ENCODE results near the gene SPOCK1. TPM values are rescaled to one million over a fixed set of nuclear protein-coding genes. Genes with fewer than 3 reads are reported as not detected.
"Not testable (repeated sequence)": the region's sequence is repeated elsewhere in the genome, so short reads cannot be mapped to it uniquely, and the experiment has no call there.

Gene SPOCK1
- total RNA-seq, 4 donors from 2014 or later = 46.5 to 52.7 (median 51.4) TPM

- 60 to 78% methylated on average over 1 of the region's 1 CpG for WGBS, 2 donors (ENCODE audit: low coverage in 1 of 2)
- no peak for ATAC-seq
- no peak overlapping the region for H3K27ac ChIP-seq
Measured at GRCh38 chr5:137393196-137393993, 105.7 kb downstream of the SPOCK1 start.

GRCh38 chr5:137392261-137392660 is 106.9 kb downstream of the SPOCK1 start:
- no peak overlapping the region for H3K4me3 ChIP-seq
- peaks cover 1% of the 10 kb centered on the region for H3K27me3 ChIP-seq
- no peaks in the 10 kb centered on the region for H3K36me3 ChIP-seq
- 91 to 95% methylated on average over 4 of the region's 4 CpGs for WGBS, 2 donors (ENCODE audit: low coverage in 1 of 2)
- H3K4me1 ChIP-seq = no peaks in the 10 kb centered on the region
- H3K9me3 ChIP-seq = no peaks in the 10 kb centered on the region
- H3K27ac ChIP-seq = no peak overlapping the region
- no peak for ATAC-seq
- TF ChIP-seq EP300 (IDR thresholded peaks at IDR 0.05) (no peak), POLR2A (IDR thresholded peaks at IDR 0.05) (no peak), POLR2AphosphoS5 (IDR thresholded peaks at IDR 0.05) (no peak), CTCF (IDR thresholded peaks at IDR 0.05) (no peak)

More at GRCh38 chr5:137393196-137393993, 105.7 kb downstream of the SPOCK1 start:
- no peaks in the 10 kb centered on the region for H3K36me3 ChIP-seq
- H3K4me1 ChIP-seq = no peaks in the 10 kb centered on the region
- H3K27me3 ChIP-seq = peaks cover 3% of the 10 kb centered on the region
- H3K4me3 ChIP-seq = no peak overlapping the region
- no peaks in the 10 kb centered on the region for H3K9me3 ChIP-seq
- TF ChIP-seq CTCF (IDR thresholded peaks at IDR 0.05) (no peak), POLR2A (IDR thresholded peaks at IDR 0.05) (no peak), POLR2AphosphoS5 (IDR thresholded peaks at IDR 0.05) (no peak), EP300 (IDR thresholded peaks at IDR 0.05) (no peak)

- not testable (repeated sequence) for H3K27ac ChIP-seq, ATAC-seq, H3K4me1 ChIP-seq, H3K27me3 ChIP-seq, H3K4me3 ChIP-seq, H3K36me3 ChIP-seq, H3K9me3 ChIP-seq
- 85 to 96% methylated on average over 5 to 7 of the region's 7 CpGs for WGBS, 2 donors (ENCODE audit: low coverage in 1 of 2)
Measured at GRCh38 chr5:137391044-137391443, 108.1 kb downstream of the SPOCK1 start.

- ATAC-seq = peak; percentile 70
- H3K36me3 ChIP-seq = no peaks in the 10 kb centered on the region
- no peaks in the 10 kb centered on the region for H3K4me1 ChIP-seq
- no peak overlapping the region for H3K27ac ChIP-seq
- H3K4me3 ChIP-seq = no peak overlapping the region
- H3K27me3 ChIP-seq = no peaks in the 10 kb centered on the region
- TF ChIP-seq POLR2AphosphoS5 (IDR thresholded peaks at IDR 0.05) (peak; percentile 25), POLR2A (IDR thresholded peaks at IDR 0.05) (no peak)
- WGBS, 2 donors (ENCODE audit: low coverage in 1 of 2) = no CpG with 5 or more reads among the region's 1 CpG
- peaks cover 0 to 11% (median 0%) of the 10 kb centered on the region in 3 donors for H3K9me3 ChIP-seq
Measured at GRCh38 chr5:137389042-137389441, 110.1 kb downstream of the SPOCK1 start.

GRCh38 chr5:137385064-137385463 is 114.1 kb downstream of the SPOCK1 start:
- Histone ChIP-seq H3K9me3 (peaks cover 0 to 25% (median 0%) of the 10 kb centered on the region in 3 donors), H3K27me3 (no peaks in the 10 kb centered on the region), H3K4me1 (no peaks in the 10 kb centered on the region), H3K4me3 (no peak overlapping the region), H3K27ac (no peak overlapping the region), H3K36me3 (no peaks in the 10 kb centered on the region)
- WGBS, 2 donors (ENCODE audit: low coverage in 1 of 2) = 80% methylated on average over 1 of the region's 1 CpG; no CpG with 5 or more reads in 1 of the 2 donors
- TF ChIP-seq POLR2A (IDR thresholded peaks at IDR 0.05) (no peak), EP300 (IDR thresholded peaks at IDR 0.05) (no peak), POLR2AphosphoS5 (IDR thresholded peaks at IDR 0.05) (no peak), CTCF (IDR thresholded peaks at IDR 0.05) (no peak)
- no peak for ATAC-seq

- ATAC-seq = no peak
- no CpG with 5 or more reads among the region's 1 CpG for WGBS, 2 donors (ENCODE audit: low coverage in 1 of 2)
- Histone ChIP-seq H3K27me3 (no peaks in the 10 kb centered on the region), H3K4me1 (no peaks in the 10 kb centered on the region), H3K27ac (no peak overlapping the region), H3K36me3 (no peaks in the 10 kb centered on the region), H3K9me3 (peaks cover 0 to 25% (median 0%) of the 10 kb centered on the region in 3 donors), H3K4me3 (no peak overlapping the region)
- TF ChIP-seq POLR2A (IDR thresholded peaks at IDR 0.05) = no peak
Measured at GRCh38 chr5:137383909-137384308, 115.2 kb downstream of the SPOCK1 start.
